GM12878 (cell line): ENCODE results near the gene STAT4. TPM values are rescaled to one million over a fixed set of nuclear protein-coding genes. Genes with fewer than 3 reads are reported as not detected.

Experiments
- ATAC-seq: fragments of 200-7000 bp; cut with Tn5 transposase; 3 replicates; pipeline ENCODE4 v1.9.1; 2020; ENCODE audit warnings: mild to moderate bottlenecking, moderate library complexity
- BruUV-seq: library from RNA; stranded (reverse); fragments of 400-500 nt; replicated peaks from 2 replicates; lab custom pipeline; 2021; lab: Mats Ljungman, UMichigan
- CTCF ChIA-PET: fragments of 300-600 bp; sonication (Branson Sonifier 250); formaldehyde crosslinking; extraction: SDS; loops from one replicate; lab custom pipeline; 2021; ENCODE audit warnings: inconsistent platforms; lab: Yijun Ruan, JAX
- POLR2A ChIA-PET: fragments of 350-600 bp; formaldehyde crosslinking; extraction: SDS; loops from one replicate; lab custom pipeline; 2021; ENCODE audit warnings: inconsistent platforms; lab: Charles Lee
- RAD21 ChIA-PET: fragments of 300-600 bp; sonication (Branson Sonifier 250); formaldehyde crosslinking; loops from one replicate; lab custom pipeline; 2023; ENCODE audit warnings: antibody characterized with exemption; ENCODE audit not compliant: unreplicated experiment; lab: Charles Lee
- SMC1A ChIA-PET: fragments of 300-600 bp; sonication (Branson Sonifier 250); formaldehyde crosslinking; loops from one replicate; lab custom pipeline; 2023; ENCODE audit not compliant: unreplicated experiment, uncharacterized antibody; lab: Charles Lee
- DNase-seq: peaks from one replicate; pipeline ENCODE4 v3.0.0-alpha.2; 2011; ENCODE audit warnings: low read depth, low spot score
- FAIRE-seq: peaks from 3 replicates; lab custom pipeline; 2011; peaks lifted over from hg19 to GRCh38; lab: Jason Lieb, UNC
- H2AFZ ChIP-seq: 2 replicates; pipeline ENCODE4 v1.6.0; 2011; ENCODE audit warnings: low read depth, low read length, control low read depth; ENCODE audit not compliant: control insufficient read depth
- H3K27ac ChIP-seq: 2 replicates; pipeline ENCODE4 v1.5.1; 2011; ENCODE audit warnings: control low read depth; ENCODE audit not compliant: control insufficient read depth, insufficient read depth
- H3K27me3 ChIP-seq, 2 experiments: replicated peaks in 1 of 2; 2 replicates each; pipeline versions ENCODE4 v1.6.0 to v1.6.1; 2011; ENCODE audit warnings: low read length in 1 of 2; ENCODE audit not compliant: control insufficient read depth in 2 of 2, insufficient read depth in 2 of 2
- H3K36me3 ChIP-seq, 2 experiments: 2 replicates each; pipeline ENCODE4 v1.5.1; 2011; ENCODE audit warnings: low read length in 1 of 2; ENCODE audit not compliant: control insufficient read depth in 2 of 2, insufficient read depth in 2 of 2
- H3K4me1 ChIP-seq: 2 replicates; pipeline ENCODE4 v1.6.1; 2011; ENCODE audit warnings: mild to moderate bottlenecking, low read length, moderate library complexity, mixed read lengths; ENCODE audit not compliant: control insufficient read depth, insufficient read depth
- H3K4me2 ChIP-seq: 2 replicates; pipeline ENCODE4 v1.6.0; 2011; ENCODE audit warnings: control low read depth; ENCODE audit not compliant: control insufficient read depth, insufficient read depth
- H3K4me3 ChIP-seq: fragments of 200-600 bp; sonication (generic); 2 replicates; pipeline ENCODE4 v1.5.1; 2016
- H3K79me2 ChIP-seq: 2 replicates; pipeline ENCODE4 v1.6.0; 2011; ENCODE audit warnings: low read length; ENCODE audit not compliant: control insufficient read depth, insufficient read depth
- H3K9ac ChIP-seq: 2 replicates; pipeline ENCODE4 v1.8.0; 2011; ENCODE audit warnings: low read length, control low read depth, mixed read lengths; ENCODE audit not compliant: control insufficient read depth, insufficient read depth
- H3K9me3 ChIP-seq: replicated peaks from 3 replicates; pipeline ENCODE4 v1.5.1; 2011; ENCODE audit warnings: mild to moderate bottlenecking, low read length; ENCODE audit not compliant: control insufficient read depth, insufficient read depth
- H4K20me1 ChIP-seq: 2 replicates; pipeline ENCODE4 v1.6.0; 2011; ENCODE audit not compliant: control insufficient read depth, insufficient read depth
- BMI1 ChIP-seq: fragments of 450-650 bp; IDR thresholded peaks from 2 replicates; pipeline ENCODE4 v1.6.1; 2016; ENCODE audit warnings: mild to moderate bottlenecking, moderate library complexity, borderline replicate concordance
- GATAD2B ChIP-seq: fragments of 450-650 bp; conservative IDR thresholded peaks from 2 replicates; pipeline ENCODE4 v1.6.1; 2017; ENCODE audit warnings: low read depth, mild to moderate bottlenecking, moderate library complexity
- HCFC1 ChIP-seq: fragments of 150-350 bp; IDR thresholded peaks from 2 replicates; pipeline ENCODE4 v1.6.1; 2014; ENCODE audit warnings: low read length
- MEF2A ChIP-seq: IDR thresholded peaks from 2 replicates; pipeline ENCODE4 v1.6.1; 2011; ENCODE audit warnings: low read depth, mild to moderate bottlenecking, low read length, moderate library complexity; ENCODE audit not compliant: insufficient read depth
- MLLT1 ChIP-seq: fragments of 450-650 bp; IDR thresholded peaks from 2 replicates; pipeline ENCODE4 v1.6.1; 2016; ENCODE audit warnings: mild to moderate bottlenecking
- MTA2 ChIP-seq: fragments of 450-650 bp; IDR thresholded peaks from 2 replicates; pipeline ENCODE4 v1.6.1; 2016; ENCODE audit warnings: low read depth, mild to moderate bottlenecking, moderate library complexity
- NFYB ChIP-seq: IDR thresholded peaks from 2 replicates; pipeline ENCODE4 v1.6.1; 2011; ENCODE audit warnings: low read depth, mild to moderate bottlenecking, low read length, improper control_type of control experiment, moderate library complexity; ENCODE audit not compliant: insufficient read depth
- PAX5 ChIP-seq: IDR thresholded peaks from 2 replicates; pipeline ENCODE4 v1.6.1; 2011; ENCODE audit warnings: low read depth, low read length, borderline replicate concordance
- PML ChIP-seq: IDR thresholded peaks from 2 replicates; pipeline ENCODE4 v1.6.1; 2012; ENCODE audit warnings: low read length, inconsistent platforms
- POU2F2 ChIP-seq: IDR thresholded peaks from 3 replicates; pipeline ENCODE4 v1.6.1; 2011; ENCODE audit warnings: low read depth, mild to moderate bottlenecking, low read length, borderline replicate concordance
- SMAD1 ChIP-seq: fragments of 450-650 bp; IDR thresholded peaks from 2 replicates; pipeline ENCODE4 v1.6.1; 2018; ENCODE audit warnings: mild to moderate bottlenecking, low read depth; ENCODE audit not compliant: partially characterized antibody
- SPI1 ChIP-seq: IDR thresholded peaks from 2 replicates; pipeline ENCODE4 v1.6.1; 2011; ENCODE audit warnings: low read depth, mild to moderate bottlenecking, low read length, moderate library complexity, borderline replicate concordance; ENCODE audit not compliant: insufficient read depth
- YY1 ChIP-seq: IDR thresholded peaks from 2 replicates; pipeline ENCODE4 v1.6.1; 2011; ENCODE audit warnings: low read depth, mild to moderate bottlenecking, low read length
- WGBS: methylation state at CpG from one replicate; pipeline ENCODE4 v1.1.6; 2016; ENCODE audit warnings: low lambda C conversion rate; ENCODE audit not compliant: insufficient replicate concordance, insufficient coverage; ENCODE audit errors: missing lambda C conversion rate; 5-methylcytosine and 5-hydroxymethylcytosine counted together
- in situ Hi-C: fragments of 300-500 bp; cut with MboI; formaldehyde crosslinking; loops from 9 replicates; pipeline ENCODE4 v1.14.3; 2018; ENCODE audit warnings: mixed read lengths
- intact Hi-C: fragments of 100-400 bp; cut with micrococcal nuclease; formaldehyde crosslinking; loops from one replicate; pipeline ENCODE4 v1.14.2; 2022; ENCODE audit not compliant: unreplicated experiment
- polyA plus RNA-seq, 11 experiments: library from polyadenylated mRNA; depleted of rRNA in 4 of 11; unstranded in 6 of 11; stranded (reverse) in 5 of 11; fragments of >200 nt; fragmentation: Nextera tagmentation in 4 of 11; fragmentation: Illumina TruSeq in 1 of 11; extraction: Ambion mirVana in 4 of 11; extraction: Trizol in 1 of 11; gene quantifications; 1 replicate in 1 of 11; 2 replicates in 10 of 11; pipeline versions ENCODE4 v1.2.1 to v1.2.3, GENCODE V29; 2011 to 2016; ENCODE audit warnings: inconsistent platforms in 2 of 11, missing spikeins in 2 of 11, low read depth in 1 of 11
- total RNA-seq, 4 experiments: library from RNA; depleted of rRNA in 3 of 4; stranded (reverse); fragments of >200 nt in 3 of 4; fragmentation: Illumina TruSeq in 1 of 4; extraction: Trizol in 1 of 4; gene quantifications; 2 replicates each; pipeline versions ENCODE4 v1.2.1 to v1.2.3, GENCODE V29; 2013 to 2021

The STAT4 gene
- total and polyA plus RNA-seq, 10 of the 15 experiments (the other 5 are each of a cell fraction or from before 2014, with no cell fraction given), result 3.1 to 9.3 (median 7.1) TPM

GRCh38 chr2:191048073-191048472, 102.7 kb downstream of the STAT4 start:
- Histone ChIP-seq H3K4me2 (no peak overlapping the region), H3K79me2 (no peaks in the 10 kb centered on the region), H3K27me3 (no peaks in the 10 kb centered on the region; a peak in 1 of 4 replicates), H3K27ac (no peak overlapping the region), H3K9me3 (no peaks in the 10 kb centered on the region; the same call in 2 of the 3 replicates), H4K20me1 (no peaks in the 10 kb centered on the region), H2AFZ (no peak overlapping the region), H3K36me3 (no peaks in the 10 kb centered on the region), H3K4me1 (peaks cover 6% of the 10 kb centered on the region), H3K4me3 (no peak overlapping the region), H3K9ac (no peak overlapping the region)
- no peak for DNase-seq
- WGBS, result 69% methylated on average over 3 of the region's 3 CpGs
- no peak for TF ChIP-seq MTA2
- TF ChIP-seq POU2F2, result no peak
- no peak for TF ChIP-seq PML
- TF ChIP-seq PAX5, result no peak
- TF ChIP-seq HCFC1, result no peak
- in situ Hi-C loops (no loop called here), intact Hi-C loops (no loop called here)
- no TSS peak for BruUV-seq
- ChIA-PET RAD21 (interaction anchor here (1.1 to 8.3 kb wide), 2 partner anchors 64 to 106 kb away, joined by 3 to 324 read pairs; partner anchors contain the start of gene STAT4), CTCF (interaction anchor here (2.8 to 9.4 kb wide), 2 partner anchors 9 to 105 kb away, joined by 16 to 659 read pairs; partner anchors contain the start of gene STAT4), POLR2A (interaction anchor here (0.7 kb wide), 1 partner anchor 637 kb away, joined by 12 read pairs; no protein-coding TSS in a partner anchor), SMC1A (interaction anchor here (0.9 to 5.7 kb wide), 4 partner anchors 10 to 108 kb away, joined by 4 to 33 read pairs (median 4); no protein-coding TSS in a partner anchor)
- ATAC-seq, result no peak
- no peak for FAIRE-seq

GRCh38 chr2:191045141-191045540, 105.7 kb downstream of the STAT4 start:
- CTCF ChIA-PET, result interaction anchor here (0.8 to 1.3 kb wide), 2 partner anchors 9 to 113 kb away, joined by 3 to 6 read pairs; no protein-coding TSS in a partner anchor
- DNase-seq, result no peak
- H3K9ac ChIP-seq, result no peak overlapping the region
- H3K27ac ChIP-seq, result no peak overlapping the region
- ATAC-seq, result no peak
- no TSS peak for BruUV-seq
- TF ChIP-seq SPI1 (no peak), NFYB (no peak), SMAD1 (no peak), MEF2A (no peak), YY1 (no peak), MLLT1 (no peak), BMI1 (no peak), GATAD2B (no peak)
- TF ChIP-seq, all 136 proteins: peak for 0
- H2AFZ ChIP-seq, result no peak overlapping the region
- 58% methylated on average over 1 of the region's 1 CpG for WGBS
- no peaks in the 10 kb centered on the region for H3K36me3 ChIP-seq
- ChIA-PET RAD21 (no interaction called here), SMC1A (interaction anchor here (1.2 to 1.3 kb wide), 2 partner anchors 106 to 119 kb away, joined by 3 read pairs; partner anchors contain the start of gene STAT4), POLR2A (interaction anchor here (0.6 kb wide), 1 partner anchor 483 kb away, joined by 6 read pairs; no protein-coding TSS in a partner anchor)
- H3K27me3 ChIP-seq, result no peaks in the 10 kb centered on the region; a peak in 1 of 4 replicates
- H3K4me1 ChIP-seq, result 0 out of 2 replicates have a peak, but pooled peaks cover 1% of the 10 kb centered on the region
- H3K79me2 ChIP-seq, result no peaks in the 10 kb centered on the region
- H3K4me2 ChIP-seq, result no peak overlapping the region
- H3K4me3 ChIP-seq, result no peak overlapping the region
- intact Hi-C loops, result no loop called here
- H3K9me3 ChIP-seq, result no peaks in the 10 kb centered on the region; the same call in 2 of the 3 replicates
- no peaks in the 10 kb centered on the region for H4K20me1 ChIP-seq
- in situ Hi-C loops, result no loop called here
- FAIRE-seq, result no peak
